ENCODE data around the gene C1orf35.

Gene C1orf35

DNA sequence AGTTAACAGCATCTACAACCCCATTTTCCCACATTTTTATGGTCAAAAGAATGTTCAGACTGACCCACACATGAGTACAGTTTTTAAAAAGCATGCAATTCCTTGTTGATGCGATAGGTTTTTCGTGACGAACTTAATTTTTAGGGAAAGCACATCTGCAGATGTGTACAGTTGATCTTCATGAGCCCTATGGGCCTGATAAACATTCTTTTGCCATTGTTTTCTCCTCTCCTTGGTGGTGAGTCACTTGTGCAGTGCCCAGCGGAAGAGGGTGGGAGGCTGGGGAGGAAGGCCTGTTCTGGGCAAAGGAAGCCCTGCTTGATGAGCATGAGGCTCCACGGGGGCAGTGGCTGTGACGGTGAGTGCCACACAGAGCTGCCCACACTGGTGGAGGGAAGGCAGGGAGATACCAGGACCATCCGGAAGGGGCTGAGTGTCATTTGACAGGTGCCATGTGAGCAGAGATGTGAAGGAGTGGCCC lies 15.3 kb downstream of the C1orf35 start:
- Histone ChIP-seq H2AFZ (ENCODE audit: low read depth, low read length) (no peak overlapping the region), H3K4me3 (ENCODE audit: low read length) (no peak overlapping the region), H3K4me1 (ENCODE audit: low read length) (peaks cover 57% of the 10 kb centered on the region), H3K36me3 (replicated peaks; ENCODE audit: low read depth, low read length) (peaks cover 88% of the 10 kb centered on the region), H4K20me1 (ENCODE audit: insufficient read depth, low read length) (peaks cover 96% of the 10 kb centered on the region), H3K9me3 (ENCODE audit: insufficient read depth, low read length) (peaks cover 3% of the 10 kb centered on the region; the same call in 1 of the 2 replicates), H3K9ac (ENCODE audit: low read length) (no peak overlapping the region), H3K4me2 (ENCODE audit: low read length) (no peak overlapping the region), H3K27ac (ENCODE audit: low read length) (no peak overlapping the region), H3K79me2 (ENCODE audit: low read length) (peaks cover 100% of the 10 kb centered on the region), H3K27me3 (ENCODE audit: low read depth, low read length) (no peaks in the 10 kb centered on the region)
- no peak for TF ChIP-seq EZH2phosphoT487 (IDR thresholded peaks at IDR 0.05; ENCODE audit: low read depth)
- TF ChIP-seq, protein P1, sequence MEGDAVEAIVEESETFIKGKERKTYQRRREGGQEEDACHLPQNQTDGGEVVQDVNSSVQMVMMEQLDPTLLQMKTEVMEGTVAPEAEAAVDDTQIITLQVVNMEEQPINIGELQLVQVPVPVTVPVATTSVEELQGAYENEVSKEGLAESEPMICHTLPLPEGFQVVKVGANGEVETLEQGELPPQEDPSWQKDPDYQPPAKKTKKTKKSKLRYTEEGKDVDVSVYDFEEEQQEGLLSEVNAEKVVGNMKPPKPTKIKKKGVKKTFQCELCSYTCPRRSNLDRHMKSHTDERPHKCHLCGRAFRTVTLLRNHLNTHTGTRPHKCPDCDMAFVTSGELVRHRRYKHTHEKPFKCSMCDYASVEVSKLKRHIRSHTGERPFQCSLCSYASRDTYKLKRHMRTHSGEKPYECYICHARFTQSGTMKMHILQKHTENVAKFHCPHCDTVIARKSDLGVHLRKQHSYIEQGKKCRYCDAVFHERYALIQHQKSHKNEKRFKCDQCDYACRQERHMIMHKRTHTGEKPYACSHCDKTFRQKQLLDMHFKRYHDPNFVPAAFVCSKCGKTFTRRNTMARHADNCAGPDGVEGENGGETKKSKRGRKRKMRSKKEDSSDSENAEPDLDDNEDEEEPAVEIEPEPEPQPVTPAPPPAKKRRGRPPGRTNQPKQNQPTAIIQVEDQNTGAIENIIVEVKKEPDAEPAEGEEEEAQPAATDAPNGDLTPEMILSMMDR (IDR thresholded peaks at IDR 0.05; ENCODE audit: low read depth, low read length): no peak

- Histone ChIP-seq H4K20me1 (ENCODE audit: insufficient read depth, low read length) (peaks cover 72% of the 10 kb centered on the region), H3K27ac (ENCODE audit: low read length) (no peak overlapping the region), H3K9me3 (ENCODE audit: insufficient read depth, low read length) (no peaks in the 10 kb centered on the region), H3K4me3 (ENCODE audit: low read length) (peak overlapping the region; percentile 95; the same call in 1 of the 2 replicates), H3K36me3 (replicated peaks; ENCODE audit: low read depth, low read length) (peaks cover 64% of the 10 kb centered on the region), H3K79me2 (ENCODE audit: low read length) (peaks cover 100% of the 10 kb centered on the region), H2AFZ (ENCODE audit: low read depth, low read length) (no peak overlapping the region), H3K4me1 (ENCODE audit: low read length) (peaks cover 59% of the 10 kb centered on the region), H3K9ac (ENCODE audit: low read length) (no peak overlapping the region), H3K27me3 (ENCODE audit: low read depth, low read length) (no peaks in the 10 kb centered on the region), H3K4me2 (ENCODE audit: low read length) (peak overlapping the region; percentile 94)
- TF ChIP-seq, protein P1 (IDR thresholded peaks at IDR 0.05; ENCODE audit: low read depth, low read length): no peak
- no peak for TF ChIP-seq EZH2phosphoT487 (IDR thresholded peaks at IDR 0.05; ENCODE audit: low read depth)
These were observed 17.7 kb downstream of the C1orf35 start for GRCh38 chr1:228085287-228085951.

DNA sequence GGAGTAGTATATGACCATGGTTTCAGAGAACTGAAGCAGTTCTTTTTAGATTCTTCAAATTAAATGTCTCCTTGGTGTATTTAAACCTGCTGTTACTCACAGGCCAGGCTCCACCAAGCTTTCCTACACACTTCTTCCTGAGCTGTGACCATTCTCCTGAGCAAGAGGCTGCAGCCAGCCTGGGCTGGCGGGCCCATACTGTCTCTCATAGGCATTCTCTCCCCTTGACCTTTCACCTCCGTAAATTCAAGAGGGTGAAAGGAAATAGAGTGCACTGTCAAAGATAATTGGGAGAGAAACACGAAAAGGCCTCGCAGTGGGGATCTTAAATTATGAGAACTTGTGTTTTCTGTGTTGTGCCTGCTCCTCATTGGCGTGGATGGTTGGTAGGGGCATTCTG lies 18.3 kb downstream of the C1orf35 start:
- Histone ChIP-seq H3K9ac (ENCODE audit: low read length) (peak overlapping the region; percentile 94), H3K27ac (ENCODE audit: low read length) (no peak overlapping the region), H2AFZ (ENCODE audit: low read depth, low read length) (no peak overlapping the region), H3K36me3 (replicated peaks; ENCODE audit: low read depth, low read length) (peaks cover 58% of the 10 kb centered on the region), H3K9me3 (ENCODE audit: insufficient read depth, low read length) (no peaks in the 10 kb centered on the region), H3K4me2 (ENCODE audit: low read length) (peak overlapping the region; percentile 94), H3K4me1 (ENCODE audit: low read length) (peaks cover 56% of the 10 kb centered on the region), H3K27me3 (ENCODE audit: low read depth, low read length) (no peaks in the 10 kb centered on the region), H3K79me2 (ENCODE audit: low read length) (peaks cover 100% of the 10 kb centered on the region), H3K4me3 (ENCODE audit: low read length) (peak overlapping the region; percentile 95), H4K20me1 (ENCODE audit: insufficient read depth, low read length) (peaks cover 68% of the 10 kb centered on the region)
- TF ChIP-seq, protein P1 (IDR thresholded peaks at IDR 0.05; ENCODE audit: low read depth, low read length): no peak
- TF ChIP-seq EZH2phosphoT487 (IDR thresholded peaks at IDR 0.05; ENCODE audit: low read depth): no peak

- H4K20me1 ChIP-seq (ENCODE audit: insufficient read depth, low read length): peaks cover 68% of the 10 kb centered on the region
- H2AFZ ChIP-seq (ENCODE audit: low read depth, low read length): no peak overlapping the region
- peak overlapping the region; percentile 94 for H3K9ac ChIP-seq (ENCODE audit: low read length)
- peak overlapping the region; percentile 94 for H3K4me2 ChIP-seq (ENCODE audit: low read length)
- H3K79me2 ChIP-seq (ENCODE audit: low read length): peaks cover 97% of the 10 kb centered on the region
- H3K36me3 ChIP-seq (replicated peaks; ENCODE audit: low read depth, low read length): peaks cover 53% of the 10 kb centered on the region
- H3K4me1 ChIP-seq (ENCODE audit: low read length): peaks cover 51% of the 10 kb centered on the region
- H3K27ac ChIP-seq (ENCODE audit: low read length): peak overlapping the region; percentile 70
- TF ChIP-seq EZH2phosphoT487 (IDR thresholded peaks at IDR 0.05; ENCODE audit: low read depth): no peak
- TF ChIP-seq, protein P1 (IDR thresholded peaks at IDR 0.05; ENCODE audit: low read depth, low read length): no peak
- no peaks in the 10 kb centered on the region for H3K9me3 ChIP-seq (ENCODE audit: insufficient read depth, low read length)
- no peaks in the 10 kb centered on the region for H3K27me3 ChIP-seq (ENCODE audit: low read depth, low read length)
- H3K4me3 ChIP-seq (ENCODE audit: low read length): peak overlapping the region; percentile 95
These were observed 18.8 kb downstream of the C1orf35 start for GRCh38 chr1:228084325-228084724.
